H9 (cell line): Measurements from ENCODE around the gene FARS2. TPM values are rescaled to one million over a fixed set of nuclear protein-coding genes. Genes with fewer than 3 reads are reported as not detected.

Source experiments
- DNase-seq: peaks from one replicate; pipeline ENCODE4 v3.0.0-alpha.2; 2017
- H2AFZ ChIP-seq: one replicate; pipeline ENCODE4 v1.6.1; 2013; ENCODE audit warnings: mild to moderate bottlenecking, low read length, control low read depth, moderate library complexity
- H2AK5ac ChIP-seq: 2 replicates; pipeline ENCODE4 v1.6.1; 2013; ENCODE audit warnings: low read length, control low read depth, mixed read lengths; ENCODE audit not compliant: insufficient read length
- H2BK120ac ChIP-seq: one replicate; pipeline ENCODE4 v1.6.1; 2013; ENCODE audit warnings: low read depth, mild to moderate bottlenecking, low read length, control low read depth, inconsistent platforms; ENCODE audit not compliant: poor library complexity, severe bottlenecking
- H2BK12ac ChIP-seq: 2 replicates; pipeline ENCODE4 v1.6.1; 2013; ENCODE audit warnings: low read length, control low read depth, mixed read lengths, low read depth; ENCODE audit not compliant: insufficient read length
- H2BK15ac ChIP-seq: 2 replicates; pipeline ENCODE4 v1.6.1; 2013; ENCODE audit warnings: low read depth, low read length, control low read depth
- H2BK20ac ChIP-seq: one replicate; pipeline ENCODE4 v1.6.1; 2013; ENCODE audit warnings: low read depth, mild to moderate bottlenecking, low read length, control low read depth, inconsistent platforms; ENCODE audit not compliant: poor library complexity, severe bottlenecking
- H2BK5ac ChIP-seq: 2 replicates; pipeline ENCODE4 v1.6.1; 2013; ENCODE audit warnings: low read length, control low read depth, mixed read lengths; ENCODE audit not compliant: insufficient read length
- H3K14ac ChIP-seq: 2 replicates; pipeline ENCODE4 v1.6.1; 2013; ENCODE audit warnings: low read length, control low read depth; ENCODE audit not compliant: insufficient read depth
- H3K18ac ChIP-seq: 2 replicates; pipeline ENCODE4 v1.6.1; 2013; ENCODE audit warnings: low read depth, mild to moderate bottlenecking, mixed read lengths, low read length, control low read depth; ENCODE audit not compliant: insufficient read length
- H3K23ac ChIP-seq: 2 replicates; pipeline ENCODE4 v1.6.1; 2013; ENCODE audit warnings: low read length, control low read depth, mixed read lengths, low read depth; ENCODE audit not compliant: insufficient read length
- H3K23me2 ChIP-seq: 2 replicates; pipeline ENCODE4 v1.6.1; 2013; ENCODE audit warnings: low read depth, mild to moderate bottlenecking, mixed read lengths, low read length, control low read depth; ENCODE audit not compliant: insufficient read length, poor library complexity, severe bottlenecking
- H3K27ac ChIP-seq: 2 replicates; pipeline ENCODE4 v1.5.1; 2013; ENCODE audit warnings: low read length, control low read depth, mixed read lengths, low read depth; ENCODE audit not compliant: insufficient read length
- H3K27me3 ChIP-seq: 2 replicates; pipeline ENCODE4 v1.6.1; 2013; ENCODE audit warnings: low read length, control low read depth, inconsistent platforms; ENCODE audit not compliant: insufficient read depth
- H3K4ac ChIP-seq: 2 replicates; pipeline ENCODE4 v1.6.1; 2013; ENCODE audit warnings: low read depth, mild to moderate bottlenecking, control low read depth, inconsistent platforms, low read length, moderate library complexity
- H3K4me1 ChIP-seq: 2 replicates; pipeline ENCODE4 v1.6.1; 2013; ENCODE audit warnings: low read length, control low read depth, inconsistent platforms; ENCODE audit not compliant: insufficient read depth
- H3K4me2 ChIP-seq: 2 replicates; pipeline ENCODE4 v1.6.1; 2013; ENCODE audit warnings: low read length, control low read depth, mixed read lengths; ENCODE audit not compliant: insufficient read length, insufficient read depth
- H3K56ac ChIP-seq: 2 replicates; pipeline ENCODE4 v1.6.1; 2013; ENCODE audit warnings: low read depth, mild to moderate bottlenecking, mixed read lengths, low read length, control low read depth; ENCODE audit not compliant: insufficient read length
- H3K79me1 ChIP-seq: 2 replicates; pipeline ENCODE4 v1.6.1; 2013; ENCODE audit warnings: low read depth, mild to moderate bottlenecking, moderate library complexity, low read length, control low read depth, inconsistent platforms; ENCODE audit not compliant: insufficient read depth, poor library complexity, severe bottlenecking
- H3K79me2 ChIP-seq: 2 replicates; pipeline ENCODE4 v1.6.1; 2013; ENCODE audit warnings: low read length, control low read depth, inconsistent platforms; ENCODE audit not compliant: insufficient read depth
- H3K9ac ChIP-seq: 2 replicates; pipeline ENCODE4 v1.6.1; 2013; ENCODE audit warnings: low read length, control low read depth, mixed read lengths; ENCODE audit not compliant: insufficient read length; ENCODE audit errors: extremely low read depth
- H3K9me3 ChIP-seq: one replicate; pipeline ENCODE4 v1.6.1; 2013; ENCODE audit warnings: low read depth, low read length, inconsistent platforms; ENCODE audit not compliant: control insufficient read depth
- H3T11ph ChIP-seq: one replicate; pipeline ENCODE4 v1.6.1; 2013; ENCODE audit warnings: mild to moderate bottlenecking, low read length, control low read depth, inconsistent platforms
- H4K20me1 ChIP-seq: one replicate; pipeline ENCODE4 v1.6.1; 2013; ENCODE audit not compliant: control insufficient read depth, insufficient read length, insufficient read depth
- H4K5ac ChIP-seq: 2 replicates; pipeline ENCODE4 v1.6.1; 2013; ENCODE audit warnings: low read depth, mild to moderate bottlenecking, mixed read lengths, low read length, control low read depth; ENCODE audit not compliant: insufficient read length
- H4K8ac ChIP-seq: replicated peaks from 2 replicates; pipeline ENCODE4 v1.6.1; 2013; ENCODE audit warnings: low read length, control low read depth, mixed read lengths, low read depth; ENCODE audit not compliant: insufficient read length
- H4K91ac ChIP-seq: 2 replicates; pipeline ENCODE4 v1.6.1; 2013; ENCODE audit warnings: low read depth, mild to moderate bottlenecking, moderate library complexity, mixed read lengths, low read length, control low read depth; ENCODE audit not compliant: insufficient read length
- H3K27ac Mint-ChIP-seq, 3 experiments: 2 replicates in 2 of 3; 3 replicates in 1 of 3; pipeline ENCODE4 v1.8.0; 2020 to 2021; ENCODE audit warnings: mixed read lengths in 3 of 3, mild to moderate bottlenecking in 1 of 3, moderate library complexity in 1 of 3
- H3K27me3 Mint-ChIP-seq: 2 replicates; pipeline ENCODE4 v1.8.0; 2021; ENCODE audit warnings: low read depth, mild to moderate bottlenecking, moderate library complexity, mixed read lengths
- H3K36me3 Mint-ChIP-seq, 3 experiments: 2 replicates in 2 of 3; 3 replicates in 1 of 3; pipeline ENCODE4 v1.8.0; 2020 to 2021; ENCODE audit warnings: low read depth in 3 of 3, mixed read lengths in 3 of 3; ENCODE audit not compliant: insufficient read depth in 1 of 3
- H3K4me1 Mint-ChIP-seq, 2 experiments: 2 replicates each; pipeline ENCODE4 v1.8.0; 2020; ENCODE audit warnings: mixed read lengths in 2 of 2
- H3K4me3 Mint-ChIP-seq, 2 experiments: 2 replicates in 1 of 2; 3 replicates in 1 of 2; pipeline ENCODE4 v1.8.0; 2020 to 2021; ENCODE audit warnings: mild to moderate bottlenecking in 2 of 2, mixed read lengths in 2 of 2, moderate library complexity in 1 of 2
- H3K9me3 Mint-ChIP-seq, 2 experiments: 2 replicates in 1 of 2; 3 replicates in 1 of 2; pipeline ENCODE4 v1.8.0; 2020; ENCODE audit warnings: mild to moderate bottlenecking in 2 of 2, mixed read lengths in 2 of 2, moderate library complexity in 1 of 2
- WGBS: extraction: QIAGEN DNeasy Blood & Tissue Kit; methylation state at CpG from one replicate; pipeline ENCODE4 v1.1.7; 2013; ENCODE audit warnings: missing lambda C conversion rate, low lambda C conversion rate, mixed read lengths; ENCODE audit not compliant: insufficient read length; ENCODE audit errors: extremely low coverage; 5-methylcytosine and 5-hydroxymethylcytosine counted together
- total RNA-seq: library from RNA; stranded (reverse); gene quantifications from 2 replicates; pipeline ENCODE4 v1.2.1, GENCODE V29; 2021
- TF ChIP-seq, protein P1 (sequence below): fragments of 200-600 bp; sonication (generic); conservative IDR thresholded peaks from 3 replicates; pipeline ENCODE4 v1.8.0; 2021; ENCODE audit warnings: antibody characterized with exemption, mild to moderate bottlenecking

The FARS2 gene
- total RNA-seq, 1 experiment from 2014 or later, result 8.5 TPM

DNA sequence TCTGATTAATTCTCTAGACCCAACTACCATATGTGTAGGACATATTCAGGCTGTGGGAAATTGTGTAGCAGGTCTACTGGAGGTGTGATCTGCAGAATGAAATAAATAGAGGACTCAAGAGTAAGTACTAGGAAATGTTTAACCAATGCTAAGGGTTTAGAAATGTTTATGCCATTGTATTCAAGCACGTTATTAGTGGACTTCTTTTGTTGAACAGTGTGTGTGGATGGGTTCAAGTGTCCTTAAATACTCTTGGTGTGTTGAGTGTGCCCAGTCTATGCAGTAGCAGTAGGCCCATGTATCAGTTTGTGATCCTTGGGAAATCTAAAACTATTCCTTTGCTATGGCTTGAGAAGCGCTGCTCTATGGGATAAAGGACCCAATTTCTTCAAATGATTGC lies 112.1 kb downstream of the FARS2 start:
- Histone ChIP-seq H3K79me2 (no peaks in the 10 kb centered on the region), H3K9me3 (no peaks in the 10 kb centered on the region), H3K4ac (no peak overlapping the region), H3K27ac (no peak overlapping the region), H3K18ac (no peak overlapping the region), H4K20me1 (no peaks in the 10 kb centered on the region), H4K5ac (no peak overlapping the region), H3K9ac (no peak overlapping the region), H2BK20ac (no peak overlapping the region), H3K14ac (no peak overlapping the region), H2BK15ac (no peak overlapping the region), H2BK5ac (no peak overlapping the region), H2BK120ac (no peak overlapping the region), H2AFZ (no peak overlapping the region), H3K23ac (no peak overlapping the region), H3K27me3 (no peaks in the 10 kb centered on the region), H2AK5ac (no peak overlapping the region), H2BK12ac (no peak overlapping the region), H4K91ac (no peak overlapping the region), H4K8ac (no peak overlapping the region), H3T11ph (no peak overlapping the region), H3K56ac (no peak overlapping the region), H3K4me2 (no peak overlapping the region), H3K79me1 (no peaks in the 10 kb centered on the region), H3K23me2 (no peaks in the 10 kb centered on the region), H3K4me1 (no peaks in the 10 kb centered on the region)
- TF ChIP-seq, protein P1, sequence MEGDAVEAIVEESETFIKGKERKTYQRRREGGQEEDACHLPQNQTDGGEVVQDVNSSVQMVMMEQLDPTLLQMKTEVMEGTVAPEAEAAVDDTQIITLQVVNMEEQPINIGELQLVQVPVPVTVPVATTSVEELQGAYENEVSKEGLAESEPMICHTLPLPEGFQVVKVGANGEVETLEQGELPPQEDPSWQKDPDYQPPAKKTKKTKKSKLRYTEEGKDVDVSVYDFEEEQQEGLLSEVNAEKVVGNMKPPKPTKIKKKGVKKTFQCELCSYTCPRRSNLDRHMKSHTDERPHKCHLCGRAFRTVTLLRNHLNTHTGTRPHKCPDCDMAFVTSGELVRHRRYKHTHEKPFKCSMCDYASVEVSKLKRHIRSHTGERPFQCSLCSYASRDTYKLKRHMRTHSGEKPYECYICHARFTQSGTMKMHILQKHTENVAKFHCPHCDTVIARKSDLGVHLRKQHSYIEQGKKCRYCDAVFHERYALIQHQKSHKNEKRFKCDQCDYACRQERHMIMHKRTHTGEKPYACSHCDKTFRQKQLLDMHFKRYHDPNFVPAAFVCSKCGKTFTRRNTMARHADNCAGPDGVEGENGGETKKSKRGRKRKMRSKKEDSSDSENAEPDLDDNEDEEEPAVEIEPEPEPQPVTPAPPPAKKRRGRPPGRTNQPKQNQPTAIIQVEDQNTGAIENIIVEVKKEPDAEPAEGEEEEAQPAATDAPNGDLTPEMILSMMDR, result no peak
- Mint-ChIP-seq H3K27me3 (no peaks in the 10 kb centered on the region), H3K9me3 (no peaks in the 10 kb centered on the region), H3K36me3 (no peaks in the 10 kb centered on the region; a peak in 1 of 7 replicates), H3K4me3 (no peak overlapping the region), H3K4me1 (peaks cover 6 to 9% of the 10 kb centered on the region in 2 experiments), H3K27ac (no peak overlapping the region)
- no peak for DNase-seq
- no CpG with 5 or more reads among the region's 2 CpGs for WGBS
